Stimulated activated CD4-positive, alpha-beta T cell treated with anti-CD3 and anti-CD28 coated beads, Interleukin-4, amount 100 ng/mL, for 48 hours (primary cell): ENCODE results near the gene ZNF587B.
"Not testable (repeated sequence)": the region's sequence is repeated elsewhere in the genome, so short reads cannot be mapped to it uniquely, and the experiment has no call there.

ENCODE experiments used
- DNase-seq, 2 donors: peaks; one replicate each; pipeline ENCODE4 v3.0.0-alpha.2; 2020; ENCODE audit warnings: low read depth in 2 of 2

The ZNF587B gene

GRCh38 chr19:57830071-57830602 is at the start of gene ZNF587B:
Gene ZNF587B, plus strand, starts transcription at chr19:57830299. Its CDS starts 230 bp downstream, at chr19:57830529.
- no peak for DNase-seq

- no peak for DNase-seq
Observed at GRCh38 chr19:57786286-57786685, 43.8 kb upstream of the ZNF587B start.

GRCh38 chr19:57786906-57787305 is 43.2 kb upstream of the ZNF587B start:
- no peak for DNase-seq

- DNase-seq: no peak
Observed at GRCh38 chr19:57788114-57788692, 41.9 kb upstream of the ZNF587B start.

GRCh38 chr19:57789288-57789687 is 40.8 kb upstream of the ZNF587B start:
- DNase-seq: no peak

GRCh38 chr19:57796580-57796979 is 33.5 kb upstream of the ZNF587B start:
- not testable (repeated sequence) for DNase-seq

GRCh38 chr19:57800696-57801095 is 29.4 kb upstream of the ZNF587B start:
- no peak for DNase-seq

- no peak for DNase-seq
Observed at GRCh38 chr19:57802269-57802668, 27.8 kb upstream of the ZNF587B start.

- no peak for DNase-seq
Observed at GRCh38 chr19:57803265-57803593, 26.9 kb upstream of the ZNF587B start.

- DNase-seq: no peak
Observed at GRCh38 chr19:57803594-57804325, 26.3 kb upstream of the ZNF587B start.

- DNase-seq: no peak
Observed at GRCh38 chr19:57807541-57807940, 22.6 kb upstream of the ZNF587B start.

GRCh38 chr19:57810410-57811295 is 19.4 kb upstream of the ZNF587B start:
- not testable (repeated sequence) for DNase-seq

GRCh38 chr19:57812226-57812625 is 17.9 kb upstream of the ZNF587B start:
- DNase-seq: no peak

GRCh38 chr19:57812975-57813820 is 16.9 kb upstream of the ZNF587B start:
- DNase-seq: not testable (repeated sequence)

GRCh38 chr19:57813919-57814504 is 16.1 kb upstream of the ZNF587B start:
- DNase-seq: no peak

GRCh38 chr19:57814505-57815246 is 15.4 kb upstream of the ZNF587B start, which contains the start of gene ZNF552:
Gene ZNF552, minus strand, starts transcription at chr19:57814913. Its CDS starts 170 bp downstream, at chr19:57814743.
- peak; percentile 53 to 67 for DNase-seq

- DNase-seq: no peak
Observed at GRCh38 chr19:57815247-57816075, 14.6 kb upstream of the ZNF587B start.

GRCh38 chr19:57816652-57817051 is 13.4 kb upstream of the ZNF587B start:
- no peak for DNase-seq

- DNase-seq: no peak
Observed at GRCh38 chr19:57817976-57818375, 12.1 kb upstream of the ZNF587B start.
